ENCODE data around the gene EPHA2. TPM values are rescaled to one million over a fixed set of nuclear protein-coding genes. Genes with fewer than 3 reads are reported as not detected.

Gene EPHA2
- total RNA-seq (21.6 and 26.2 TPM in 2 replicates), polyA plus RNA-seq (9.8 and 14.0 TPM in 2 replicates)

DNA sequence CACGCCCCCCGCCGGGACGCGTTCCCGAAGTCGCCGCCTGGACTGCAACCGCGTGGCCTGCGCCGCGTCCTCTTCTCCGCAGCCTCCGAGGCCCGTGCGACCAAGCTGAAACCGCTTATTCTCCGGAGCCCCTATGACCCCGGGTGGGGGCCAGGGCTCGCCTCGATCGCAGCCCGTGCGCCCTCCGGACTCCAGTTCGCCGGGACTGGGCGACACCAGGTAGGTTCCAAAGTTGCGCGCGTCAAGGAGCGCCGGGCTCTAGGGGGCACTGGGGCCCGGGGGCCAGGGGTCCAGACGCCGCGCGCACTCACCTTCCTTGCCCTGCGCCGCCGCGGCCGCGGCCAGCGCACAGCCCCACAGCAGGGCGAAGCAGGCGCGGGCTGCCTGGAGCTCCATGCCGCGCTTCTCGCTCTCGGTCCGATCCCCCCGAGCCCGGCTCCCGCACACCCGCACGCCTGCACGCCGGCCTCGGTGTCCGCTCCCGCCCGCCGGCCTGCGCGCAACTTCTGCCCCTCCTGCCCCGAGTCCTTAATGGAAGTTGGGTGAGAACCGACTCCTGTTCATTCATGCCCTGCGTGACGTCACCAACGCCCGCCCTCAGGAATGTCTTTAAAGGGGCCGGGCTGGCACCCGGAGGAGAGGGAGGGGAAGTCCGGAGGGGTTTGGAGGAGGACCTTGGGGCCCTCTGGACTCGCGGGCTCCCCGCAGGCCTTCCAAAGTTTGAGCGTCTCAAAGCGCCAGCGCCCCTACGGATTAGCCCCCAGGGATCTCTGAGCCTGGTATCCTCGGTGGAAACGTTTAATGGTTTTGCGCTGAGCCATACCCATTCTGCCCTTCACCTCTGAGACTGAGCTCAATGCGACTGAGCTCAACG is at the start of gene EPHA2:
Gene EPHA2, minus strand, starts transcription at position 533 of the 874 bp plus-strand sequence. Its CDS starts 137 bp downstream, at position 396.
- peak; percentile 92 to 96 for DNase-seq (ENCODE audit: low read depth in 1 of 2, low spot score in 1 of 2)
- peak within 1 kb of the TSS; percentile 89 for H3K27ac ChIP-seq
- H3K27me3 ChIP-seq, result no peaks in the 10 kb centered on the region
- no peaks in the 10 kb centered on the region for H3K9me3 ChIP-seq (ENCODE audit: low read depth)
- TF ChIP-seq, protein P1, sequence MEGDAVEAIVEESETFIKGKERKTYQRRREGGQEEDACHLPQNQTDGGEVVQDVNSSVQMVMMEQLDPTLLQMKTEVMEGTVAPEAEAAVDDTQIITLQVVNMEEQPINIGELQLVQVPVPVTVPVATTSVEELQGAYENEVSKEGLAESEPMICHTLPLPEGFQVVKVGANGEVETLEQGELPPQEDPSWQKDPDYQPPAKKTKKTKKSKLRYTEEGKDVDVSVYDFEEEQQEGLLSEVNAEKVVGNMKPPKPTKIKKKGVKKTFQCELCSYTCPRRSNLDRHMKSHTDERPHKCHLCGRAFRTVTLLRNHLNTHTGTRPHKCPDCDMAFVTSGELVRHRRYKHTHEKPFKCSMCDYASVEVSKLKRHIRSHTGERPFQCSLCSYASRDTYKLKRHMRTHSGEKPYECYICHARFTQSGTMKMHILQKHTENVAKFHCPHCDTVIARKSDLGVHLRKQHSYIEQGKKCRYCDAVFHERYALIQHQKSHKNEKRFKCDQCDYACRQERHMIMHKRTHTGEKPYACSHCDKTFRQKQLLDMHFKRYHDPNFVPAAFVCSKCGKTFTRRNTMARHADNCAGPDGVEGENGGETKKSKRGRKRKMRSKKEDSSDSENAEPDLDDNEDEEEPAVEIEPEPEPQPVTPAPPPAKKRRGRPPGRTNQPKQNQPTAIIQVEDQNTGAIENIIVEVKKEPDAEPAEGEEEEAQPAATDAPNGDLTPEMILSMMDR (IDR thresholded peaks at IDR 0.05; ENCODE audit: low read depth, low read length), result no peak
- H3K4me3 ChIP-seq, result peak within 1 kb of the TSS; percentile 58
- peaks cover 42% of the 10 kb centered on the region for H3K4me1 ChIP-seq (ENCODE audit: low read depth)
- no peaks in the 10 kb centered on the region for H3K36me3 ChIP-seq

DNA sequence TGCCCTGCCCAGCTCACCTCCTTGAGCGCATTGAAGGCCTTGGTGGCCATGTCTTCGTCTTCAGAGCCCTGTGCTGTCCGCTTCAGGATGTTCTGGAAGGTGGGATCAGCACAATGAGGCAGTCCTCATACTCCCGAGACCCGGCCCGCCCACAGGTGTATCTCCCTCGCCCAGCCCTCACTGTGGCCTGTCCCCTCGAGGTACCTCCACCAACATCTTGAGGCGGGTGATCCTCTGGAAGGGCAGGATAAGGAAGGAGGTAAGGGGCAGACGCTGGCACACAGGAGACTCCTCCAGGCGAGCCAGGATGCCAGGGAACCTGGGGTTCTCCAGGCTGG is 49.4 kb upstream of the EPHA2 start:
- Histone ChIP-seq H3K27me3 (no peaks in the 10 kb centered on the region), H3K27ac (no peak overlapping the region), H3K36me3 (no peaks in the 10 kb centered on the region), H3K9me3 (ENCODE audit: low read depth) (no peaks in the 10 kb centered on the region), H3K4me3 (no peak overlapping the region), H3K4me1 (ENCODE audit: low read depth) (peaks cover 9% of the 10 kb centered on the region)
- no peak for DNase-seq (ENCODE audit: low read depth in 1 of 2, low spot score in 1 of 2)
- TF ChIP-seq, protein P1 (IDR thresholded peaks at IDR 0.05; ENCODE audit: low read depth, low read length), result no peak

DNA sequence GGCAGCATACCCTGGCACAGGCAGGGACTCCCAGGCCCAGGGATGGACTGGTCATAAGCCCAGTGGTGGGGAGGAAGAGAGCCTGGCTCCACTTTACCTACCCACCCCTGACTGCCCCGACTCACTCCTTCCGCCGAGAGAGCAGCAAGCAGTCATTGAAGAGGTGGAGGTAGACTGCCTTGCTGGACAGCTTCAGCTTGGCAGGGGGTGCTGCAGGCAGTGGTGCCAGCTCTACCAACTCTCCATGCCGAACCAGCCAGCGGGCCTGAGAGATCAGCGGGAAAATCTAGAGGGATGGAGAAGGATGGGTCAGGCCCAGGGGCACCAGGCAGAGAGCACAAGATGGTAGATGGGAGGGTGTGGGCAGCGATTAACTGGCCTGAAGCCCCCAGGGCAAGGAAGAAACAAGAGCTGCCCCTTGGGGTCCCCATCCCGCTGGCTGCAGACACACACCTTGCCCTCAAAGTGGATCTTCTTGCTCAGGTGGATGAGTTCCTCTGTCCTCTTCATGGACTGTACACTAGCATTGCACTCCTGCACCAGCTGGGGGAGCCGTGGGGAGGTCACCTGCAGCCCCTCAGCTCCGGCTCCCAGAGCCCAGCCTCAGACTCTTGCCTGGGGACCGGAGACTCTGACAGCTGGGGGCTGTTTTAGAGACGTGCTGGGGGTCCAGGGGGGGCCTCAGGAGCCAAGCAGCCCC is 48.9 kb upstream of the EPHA2 start:
- H3K27me3 ChIP-seq, result no peaks in the 10 kb centered on the region
- peak in 1 of 2 donors; percentile 71 for DNase-seq (ENCODE audit: low read depth in 1 of 2, low spot score in 1 of 2)
- H3K9me3 ChIP-seq (ENCODE audit: low read depth), result no peaks in the 10 kb centered on the region
- peaks cover 9% of the 10 kb centered on the region for H3K4me1 ChIP-seq (ENCODE audit: low read depth)
- TF ChIP-seq, protein P1 (IDR thresholded peaks at IDR 0.05; ENCODE audit: low read depth, low read length), result peak; percentile 36
- H3K4me3 ChIP-seq, result no peak overlapping the region
- no peaks in the 10 kb centered on the region for H3K36me3 ChIP-seq
- no peak overlapping the region for H3K27ac ChIP-seq

DNA sequence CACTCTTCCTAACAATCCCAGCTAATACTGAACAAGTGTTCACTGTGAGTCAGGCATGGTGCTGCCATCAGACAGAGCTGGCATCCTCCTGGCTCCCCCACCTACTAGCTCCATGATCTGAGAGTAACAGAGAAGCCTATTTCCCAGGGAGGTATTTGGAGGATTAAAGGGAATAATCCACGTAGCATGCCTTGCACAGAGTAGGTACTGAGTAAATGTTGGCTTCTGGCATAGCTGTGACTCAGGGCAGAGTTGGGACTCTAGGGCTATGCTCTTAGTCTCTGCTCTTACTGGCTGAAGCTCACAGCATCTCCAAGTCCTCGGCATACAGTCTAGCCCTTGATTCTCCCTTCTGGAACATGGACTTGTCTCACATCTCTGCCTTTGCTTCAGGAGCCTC is 48.3 kb upstream of the EPHA2 start:
- peaks cover 9% of the 10 kb centered on the region for H3K4me1 ChIP-seq (ENCODE audit: low read depth)
- H3K4me3 ChIP-seq, result no peak overlapping the region
- TF ChIP-seq, protein P1 (IDR thresholded peaks at IDR 0.05; ENCODE audit: low read depth, low read length), result no peak
- no peak overlapping the region for H3K27ac ChIP-seq
- H3K27me3 ChIP-seq, result no peaks in the 10 kb centered on the region
- no peaks in the 10 kb centered on the region for H3K9me3 ChIP-seq (ENCODE audit: low read depth)
- no peaks in the 10 kb centered on the region for H3K36me3 ChIP-seq
- no peak for DNase-seq (ENCODE audit: low read depth in 1 of 2, low spot score in 1 of 2)

DNA sequence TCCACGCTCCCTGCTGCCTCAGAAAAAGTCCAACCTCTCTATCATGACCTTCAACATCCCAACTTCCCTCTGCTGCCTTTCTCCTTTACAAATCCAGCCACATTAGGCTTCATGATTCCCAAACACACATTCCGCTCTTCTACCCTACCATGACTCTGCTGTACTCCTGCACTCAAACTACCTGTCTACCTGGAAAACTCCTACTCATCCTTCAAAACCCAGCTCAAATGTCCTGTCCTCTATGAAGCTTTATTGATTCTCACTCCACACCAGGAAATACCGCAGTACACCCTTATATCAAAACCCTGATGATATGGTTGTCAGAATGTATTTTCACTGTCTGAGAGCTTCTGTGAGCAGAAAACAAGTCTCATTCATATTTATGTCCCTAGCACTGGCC is 47.7 kb upstream of the EPHA2 start:
- Histone ChIP-seq H3K4me1 (ENCODE audit: low read depth) (peaks cover 9% of the 10 kb centered on the region), H3K36me3 (no peaks in the 10 kb centered on the region), H3K27ac (no peak overlapping the region), H3K9me3 (ENCODE audit: low read depth) (no peaks in the 10 kb centered on the region), H3K27me3 (no peaks in the 10 kb centered on the region), H3K4me3 (no peak overlapping the region)
- TF ChIP-seq, protein P1 (IDR thresholded peaks at IDR 0.05; ENCODE audit: low read depth, low read length), result no peak
- DNase-seq (ENCODE audit: low read depth in 1 of 2, low spot score in 1 of 2), result no peak

Measured in cardiac muscle cell (in vitro differentiated cells and primary cell).